Measurements from ENCODE around the gene TBL1X. TPM values are rescaled to one million over a fixed set of nuclear protein-coding genes. Genes with fewer than 3 reads are reported as not detected.

The TBL1X gene
- total RNA-seq, 2 donors from 2014 or later = 9.2 to 17.4 TPM

GRCh38 chrX:9577555-9577954 is 112.7 kb downstream of the TBL1X start:
- no peaks in the 10 kb centered on the region for H3K9me3 Mint-ChIP-seq
- DNase-seq (ENCODE audit: low spot score in 2 of 2) (no peak), ATAC-seq (no peak)

GRCh38 chrX:9578083-9578779 is 113.4 kb downstream of the TBL1X start:
- no peak overlapping the region for H3K27ac Mint-ChIP-seq
- ATAC-seq = no peak
- no peak for DNase-seq (ENCODE audit: low spot score in 2 of 2)
- no peaks in the 10 kb centered on the region for H3K9me3 Mint-ChIP-seq
- H3K36me3 Mint-ChIP-seq = peaks cover 0 to 8% of the 10 kb centered on the region in 2 donors

More at GRCh38 chrX:9577555-9577954, 112.7 kb downstream of the TBL1X start:
- H3K36me3 Mint-ChIP-seq = peaks cover 0 to 8% of the 10 kb centered on the region in 2 donors
- no peak overlapping the region for H3K27ac Mint-ChIP-seq

GRCh38 chrX:9581771-9582385 is 117.0 kb downstream of the TBL1X start:
- ATAC-seq (no peak), DNase-seq (ENCODE audit: low spot score in 2 of 2) (no peak)
- H3K9me3 Mint-ChIP-seq = no peaks in the 10 kb centered on the region
- H3K36me3 Mint-ChIP-seq = no peaks in the 10 kb centered on the region
- H3K27ac Mint-ChIP-seq = no peak overlapping the region

GRCh38 chrX:9582956-9583355 is 118.1 kb downstream of the TBL1X start:
- no peaks in the 10 kb centered on the region for H3K9me3 Mint-ChIP-seq
- no peak for DNase-seq (ENCODE audit: low spot score in 2 of 2)
- no peak overlapping the region for H3K27ac Mint-ChIP-seq
- no peak for ATAC-seq
- no peaks in the 10 kb centered on the region for H3K36me3 Mint-ChIP-seq

GRCh38 chrX:9586992-9587392 is 122.1 kb downstream of the TBL1X start:
- H3K36me3 Mint-ChIP-seq = peaks cover under 1 to 9% of the 10 kb centered on the region in 2 donors

GRCh38 chrX:9587642-9588041 is 122.8 kb downstream of the TBL1X start:
- peaks cover 0 to 6% of the 10 kb centered on the region in 2 donors for H3K9me3 Mint-ChIP-seq
- DNase-seq (ENCODE audit: low spot score in 2 of 2) (no peak), ATAC-seq (peak in 1 of 2 donors; percentile 62)
- no peak overlapping the region for H3K27ac Mint-ChIP-seq
- peaks cover 7 to 12% of the 10 kb centered on the region in 2 donors for H3K36me3 Mint-ChIP-seq

More at GRCh38 chrX:9586992-9587392, 122.1 kb downstream of the TBL1X start:
- DNase-seq (ENCODE audit: low spot score in 2 of 2) = no peak
- Mint-ChIP-seq H3K27ac (no peak overlapping the region), H3K9me3 (peaks cover 0 to 1% of the 10 kb centered on the region in 2 donors)
- no peak for ATAC-seq

- H3K27ac Mint-ChIP-seq = no peak overlapping the region
- DNase-seq (ENCODE audit: low spot score in 2 of 2) = no peak
- no peak for ATAC-seq
- peaks cover 10 to 12% of the 10 kb centered on the region in 2 donors for H3K36me3 Mint-ChIP-seq
- peaks cover 0 to 9% of the 10 kb centered on the region in 2 donors for H3K9me3 Mint-ChIP-seq
Observed at GRCh38 chrX:9591496-9591895, 126.6 kb downstream of the TBL1X start.

GRCh38 chrX:9593756-9594155 is 128.9 kb downstream of the TBL1X start:
- H3K36me3 Mint-ChIP-seq = peaks cover 10 to 12% of the 10 kb centered on the region in 2 donors
- H3K9me3 Mint-ChIP-seq = peaks cover 0 to 9% of the 10 kb centered on the region in 2 donors
- no peak for DNase-seq (ENCODE audit: low spot score in 2 of 2)
- H3K27ac Mint-ChIP-seq = no peak overlapping the region
- no peak for ATAC-seq

- ATAC-seq = no peak
Observed at GRCh38 chrX:9595174-9595573, 130.3 kb downstream of the TBL1X start.

GRCh38 chrX:9596837-9597236 is 132.0 kb downstream of the TBL1X start:
- ATAC-seq (no peak), DNase-seq (ENCODE audit: low spot score in 2 of 2) (no peak)
- Mint-ChIP-seq H3K27ac (no peak overlapping the region), H3K9me3 (peaks cover 0 to 9% of the 10 kb centered on the region in 2 donors), H3K36me3 (peaks cover 5 to 10% of the 10 kb centered on the region in 2 donors)

More at GRCh38 chrX:9595174-9595573, 130.3 kb downstream of the TBL1X start:
- Mint-ChIP-seq H3K27ac (no peak overlapping the region), H3K9me3 (peaks cover 0 to 9% of the 10 kb centered on the region in 2 donors), H3K36me3 (peaks cover 6 to 10% of the 10 kb centered on the region in 2 donors)
- no peak for DNase-seq (ENCODE audit: low spot score in 2 of 2)

- Mint-ChIP-seq H3K9me3 (peaks cover 0 to 4% of the 10 kb centered on the region in 2 donors), H3K36me3 (peaks cover 0 to 4% of the 10 kb centered on the region in 2 donors), H3K27ac (no peak overlapping the region)
- DNase-seq (ENCODE audit: low spot score in 2 of 2) (no peak), ATAC-seq (no peak)
Observed at GRCh38 chrX:9597361-9598035, 132.6 kb downstream of the TBL1X start.

- Mint-ChIP-seq H3K27ac (no peak overlapping the region), H3K9me3 (no peaks in the 10 kb centered on the region), H3K36me3 (no peaks in the 10 kb centered on the region)
- DNase-seq (ENCODE audit: low spot score in 2 of 2) = no peak
- ATAC-seq = no peak
Observed at GRCh38 chrX:9598344-9598743, 133.5 kb downstream of the TBL1X start.

- no peaks in the 10 kb centered on the region for H3K9me3 Mint-ChIP-seq
- H3K36me3 Mint-ChIP-seq = no peaks in the 10 kb centered on the region
- no peak overlapping the region for H3K27ac Mint-ChIP-seq
- DNase-seq (ENCODE audit: low spot score in 2 of 2) (no peak), ATAC-seq (no peak)
Observed at GRCh38 chrX:9604111-9604907, 139.5 kb downstream of the TBL1X start.

GRCh38 chrX:9604908-9605306 is 140.0 kb downstream of the TBL1X start:
- no peak for DNase-seq (ENCODE audit: low spot score in 2 of 2)
- ATAC-seq = no peak

GRCh38 chrX:9605484-9605883 is 140.6 kb downstream of the TBL1X start:
- Mint-ChIP-seq H3K36me3 (no peaks in the 10 kb centered on the region), H3K27ac (no peak overlapping the region), H3K9me3 (no peaks in the 10 kb centered on the region)
- DNase-seq (ENCODE audit: low spot score in 2 of 2) = no peak
- no peak for ATAC-seq

More at GRCh38 chrX:9604908-9605306, 140.0 kb downstream of the TBL1X start:
- no peaks in the 10 kb centered on the region for H3K9me3 Mint-ChIP-seq
- H3K36me3 Mint-ChIP-seq = no peaks in the 10 kb centered on the region
- H3K27ac Mint-ChIP-seq = no peak overlapping the region

GRCh38 chrX:9606971-9607370 is 142.1 kb downstream of the TBL1X start:
- DNase-seq (ENCODE audit: low spot score in 2 of 2) = no peak
- ATAC-seq = no peak
- Mint-ChIP-seq H3K27ac (no peak overlapping the region), H3K9me3 (no peaks in the 10 kb centered on the region), H3K36me3 (no peaks in the 10 kb centered on the region)
